H9 (cell line): ENCODE measurements around the gene CAMKK1. TPM values are rescaled to one million over a fixed set of nuclear protein-coding genes. Genes with fewer than 3 reads are reported as not detected.

ENCODE experiments used
- DNase-seq: peaks from one replicate; pipeline ENCODE4 v3.0.0-alpha.2; 2017
- H2AFZ ChIP-seq: one replicate; pipeline ENCODE4 v1.6.1; 2013; ENCODE audit warnings: mild to moderate bottlenecking, low read length, control low read depth, moderate library complexity
- H2AK5ac ChIP-seq: 2 replicates; pipeline ENCODE4 v1.6.1; 2013; ENCODE audit warnings: low read length, control low read depth, mixed read lengths; ENCODE audit not compliant: insufficient read length
- H2BK120ac ChIP-seq: one replicate; pipeline ENCODE4 v1.6.1; 2013; ENCODE audit warnings: low read depth, mild to moderate bottlenecking, low read length, control low read depth, inconsistent platforms; ENCODE audit not compliant: poor library complexity, severe bottlenecking
- H2BK12ac ChIP-seq: 2 replicates; pipeline ENCODE4 v1.6.1; 2013; ENCODE audit warnings: low read length, control low read depth, mixed read lengths, low read depth; ENCODE audit not compliant: insufficient read length
- H2BK15ac ChIP-seq: 2 replicates; pipeline ENCODE4 v1.6.1; 2013; ENCODE audit warnings: low read depth, low read length, control low read depth
- H2BK20ac ChIP-seq: one replicate; pipeline ENCODE4 v1.6.1; 2013; ENCODE audit warnings: low read depth, mild to moderate bottlenecking, low read length, control low read depth, inconsistent platforms; ENCODE audit not compliant: poor library complexity, severe bottlenecking
- H2BK5ac ChIP-seq: 2 replicates; pipeline ENCODE4 v1.6.1; 2013; ENCODE audit warnings: low read length, control low read depth, mixed read lengths; ENCODE audit not compliant: insufficient read length
- H3K14ac ChIP-seq: 2 replicates; pipeline ENCODE4 v1.6.1; 2013; ENCODE audit warnings: low read length, control low read depth; ENCODE audit not compliant: insufficient read depth
- H3K18ac ChIP-seq: 2 replicates; pipeline ENCODE4 v1.6.1; 2013; ENCODE audit warnings: low read depth, mild to moderate bottlenecking, mixed read lengths, low read length, control low read depth; ENCODE audit not compliant: insufficient read length
- H3K23ac ChIP-seq: 2 replicates; pipeline ENCODE4 v1.6.1; 2013; ENCODE audit warnings: low read length, control low read depth, mixed read lengths, low read depth; ENCODE audit not compliant: insufficient read length
- H3K23me2 ChIP-seq: 2 replicates; pipeline ENCODE4 v1.6.1; 2013; ENCODE audit warnings: low read depth, mild to moderate bottlenecking, mixed read lengths, low read length, control low read depth; ENCODE audit not compliant: insufficient read length, poor library complexity, severe bottlenecking
- H3K27ac ChIP-seq: 2 replicates; pipeline ENCODE4 v1.5.1; 2013; ENCODE audit warnings: low read length, control low read depth, mixed read lengths, low read depth; ENCODE audit not compliant: insufficient read length
- H3K27me3 ChIP-seq: 2 replicates; pipeline ENCODE4 v1.6.1; 2013; ENCODE audit warnings: low read length, control low read depth, inconsistent platforms; ENCODE audit not compliant: insufficient read depth
- H3K4ac ChIP-seq: 2 replicates; pipeline ENCODE4 v1.6.1; 2013; ENCODE audit warnings: low read depth, mild to moderate bottlenecking, control low read depth, inconsistent platforms, low read length, moderate library complexity
- H3K4me1 ChIP-seq: 2 replicates; pipeline ENCODE4 v1.6.1; 2013; ENCODE audit warnings: low read length, control low read depth, inconsistent platforms; ENCODE audit not compliant: insufficient read depth
- H3K4me2 ChIP-seq: 2 replicates; pipeline ENCODE4 v1.6.1; 2013; ENCODE audit warnings: low read length, control low read depth, mixed read lengths; ENCODE audit not compliant: insufficient read length, insufficient read depth
- H3K56ac ChIP-seq: 2 replicates; pipeline ENCODE4 v1.6.1; 2013; ENCODE audit warnings: low read depth, mild to moderate bottlenecking, mixed read lengths, low read length, control low read depth; ENCODE audit not compliant: insufficient read length
- H3K79me1 ChIP-seq: 2 replicates; pipeline ENCODE4 v1.6.1; 2013; ENCODE audit warnings: low read depth, mild to moderate bottlenecking, moderate library complexity, low read length, control low read depth, inconsistent platforms; ENCODE audit not compliant: insufficient read depth, poor library complexity, severe bottlenecking
- H3K79me2 ChIP-seq: 2 replicates; pipeline ENCODE4 v1.6.1; 2013; ENCODE audit warnings: low read length, control low read depth, inconsistent platforms; ENCODE audit not compliant: insufficient read depth
- H3K9ac ChIP-seq: 2 replicates; pipeline ENCODE4 v1.6.1; 2013; ENCODE audit warnings: low read length, control low read depth, mixed read lengths; ENCODE audit not compliant: insufficient read length; ENCODE audit errors: extremely low read depth
- H3K9me3 ChIP-seq: one replicate; pipeline ENCODE4 v1.6.1; 2013; ENCODE audit warnings: low read depth, low read length, inconsistent platforms; ENCODE audit not compliant: control insufficient read depth
- H3T11ph ChIP-seq: one replicate; pipeline ENCODE4 v1.6.1; 2013; ENCODE audit warnings: mild to moderate bottlenecking, low read length, control low read depth, inconsistent platforms
- H4K20me1 ChIP-seq: one replicate; pipeline ENCODE4 v1.6.1; 2013; ENCODE audit not compliant: control insufficient read depth, insufficient read length, insufficient read depth
- H4K5ac ChIP-seq: 2 replicates; pipeline ENCODE4 v1.6.1; 2013; ENCODE audit warnings: low read depth, mild to moderate bottlenecking, mixed read lengths, low read length, control low read depth; ENCODE audit not compliant: insufficient read length
- H4K8ac ChIP-seq: replicated peaks from 2 replicates; pipeline ENCODE4 v1.6.1; 2013; ENCODE audit warnings: low read length, control low read depth, mixed read lengths, low read depth; ENCODE audit not compliant: insufficient read length
- H4K91ac ChIP-seq: 2 replicates; pipeline ENCODE4 v1.6.1; 2013; ENCODE audit warnings: low read depth, mild to moderate bottlenecking, moderate library complexity, mixed read lengths, low read length, control low read depth; ENCODE audit not compliant: insufficient read length
- H3K27ac Mint-ChIP-seq, 3 experiments: 2 replicates in 2 of 3; 3 replicates in 1 of 3; pipeline ENCODE4 v1.8.0; 2020 to 2021; ENCODE audit warnings: mixed read lengths in 3 of 3, mild to moderate bottlenecking in 1 of 3, moderate library complexity in 1 of 3
- H3K27me3 Mint-ChIP-seq: 2 replicates; pipeline ENCODE4 v1.8.0; 2021; ENCODE audit warnings: low read depth, mild to moderate bottlenecking, moderate library complexity, mixed read lengths
- H3K36me3 Mint-ChIP-seq, 3 experiments: 2 replicates in 2 of 3; 3 replicates in 1 of 3; pipeline ENCODE4 v1.8.0; 2020 to 2021; ENCODE audit warnings: low read depth in 3 of 3, mixed read lengths in 3 of 3; ENCODE audit not compliant: insufficient read depth in 1 of 3
- H3K4me1 Mint-ChIP-seq, 2 experiments: 2 replicates each; pipeline ENCODE4 v1.8.0; 2020; ENCODE audit warnings: mixed read lengths in 2 of 2
- H3K4me3 Mint-ChIP-seq, 2 experiments: 2 replicates in 1 of 2; 3 replicates in 1 of 2; pipeline ENCODE4 v1.8.0; 2020 to 2021; ENCODE audit warnings: mild to moderate bottlenecking in 2 of 2, mixed read lengths in 2 of 2, moderate library complexity in 1 of 2
- H3K9me3 Mint-ChIP-seq, 2 experiments: 2 replicates in 1 of 2; 3 replicates in 1 of 2; pipeline ENCODE4 v1.8.0; 2020; ENCODE audit warnings: mild to moderate bottlenecking in 2 of 2, mixed read lengths in 2 of 2, moderate library complexity in 1 of 2
- WGBS: extraction: QIAGEN DNeasy Blood & Tissue Kit; methylation state at CpG from one replicate; pipeline ENCODE4 v1.1.7; 2013; ENCODE audit warnings: missing lambda C conversion rate, low lambda C conversion rate, mixed read lengths; ENCODE audit not compliant: insufficient read length; ENCODE audit errors: extremely low coverage; 5-methylcytosine and 5-hydroxymethylcytosine counted together
- total RNA-seq: library from RNA; stranded (reverse); gene quantifications from 2 replicates; pipeline ENCODE4 v1.2.1, GENCODE V29; 2021
- TF ChIP-seq, protein P1 (sequence below): fragments of 200-600 bp; sonication (generic); conservative IDR thresholded peaks from 3 replicates; pipeline ENCODE4 v1.8.0; 2021; ENCODE audit warnings: antibody characterized with exemption, mild to moderate bottlenecking

CAMKK1 gene
- total RNA-seq, 1 experiment from 2014 or later = 6.7 TPM

DNA sequence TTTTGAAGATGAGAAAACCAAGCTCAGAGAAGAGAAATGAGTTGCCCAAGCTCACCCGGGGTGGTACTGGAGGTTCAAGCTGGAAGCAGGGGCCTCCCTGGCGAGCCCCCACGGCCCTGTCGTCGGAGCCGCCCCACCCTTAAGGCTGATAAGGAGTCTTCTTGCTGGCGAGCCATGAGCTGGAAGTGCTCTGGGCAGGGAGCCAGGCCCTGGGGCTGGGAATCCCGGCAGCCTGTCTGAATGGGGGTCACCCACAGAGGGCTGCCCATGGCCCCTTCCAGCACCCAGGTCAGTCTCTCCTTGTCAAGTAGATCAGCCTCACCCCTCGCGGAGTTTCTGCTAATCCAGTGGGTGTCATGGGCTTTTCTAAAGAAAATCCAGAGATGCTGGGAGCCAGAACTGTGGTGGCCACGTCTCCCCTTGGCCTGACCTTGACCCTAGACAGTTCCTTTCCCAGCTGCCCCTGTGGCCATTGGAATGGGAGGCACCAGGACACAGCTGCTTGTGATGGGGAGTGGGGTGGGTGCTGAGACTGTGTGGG, 24.6 kb upstream of the CAMKK1 start:
- no peaks in the 10 kb centered on the region for H3K36me3 Mint-ChIP-seq
- Histone ChIP-seq H3K23ac (no peak overlapping the region), H3K23me2 (no peaks in the 10 kb centered on the region), H4K20me1 (no peaks in the 10 kb centered on the region), H3K56ac (no peak overlapping the region), H4K5ac (no peak overlapping the region), H2AK5ac (no peak overlapping the region), H4K91ac (no peak overlapping the region), H2BK15ac (no peak overlapping the region), H3K4ac (no peak overlapping the region), H2BK12ac (no peak overlapping the region), H3K18ac (no peak overlapping the region), H3K4me2 (no peak overlapping the region), H2BK20ac (no peak overlapping the region), H3K79me2 (no peaks in the 10 kb centered on the region), H2BK120ac (no peak overlapping the region), H3K27me3 (no peaks in the 10 kb centered on the region), H3K79me1 (no peaks in the 10 kb centered on the region), H3K9ac (no peak overlapping the region), H3K9me3 (no peaks in the 10 kb centered on the region), H3K27ac (no peak overlapping the region), H2BK5ac (no peak overlapping the region), H2AFZ (no peak overlapping the region), H3K14ac (no peak overlapping the region), H4K8ac (no peak overlapping the region), H3K4me1 (no peaks in the 10 kb centered on the region), H3T11ph (no peak overlapping the region)
- TF ChIP-seq, protein P1, sequence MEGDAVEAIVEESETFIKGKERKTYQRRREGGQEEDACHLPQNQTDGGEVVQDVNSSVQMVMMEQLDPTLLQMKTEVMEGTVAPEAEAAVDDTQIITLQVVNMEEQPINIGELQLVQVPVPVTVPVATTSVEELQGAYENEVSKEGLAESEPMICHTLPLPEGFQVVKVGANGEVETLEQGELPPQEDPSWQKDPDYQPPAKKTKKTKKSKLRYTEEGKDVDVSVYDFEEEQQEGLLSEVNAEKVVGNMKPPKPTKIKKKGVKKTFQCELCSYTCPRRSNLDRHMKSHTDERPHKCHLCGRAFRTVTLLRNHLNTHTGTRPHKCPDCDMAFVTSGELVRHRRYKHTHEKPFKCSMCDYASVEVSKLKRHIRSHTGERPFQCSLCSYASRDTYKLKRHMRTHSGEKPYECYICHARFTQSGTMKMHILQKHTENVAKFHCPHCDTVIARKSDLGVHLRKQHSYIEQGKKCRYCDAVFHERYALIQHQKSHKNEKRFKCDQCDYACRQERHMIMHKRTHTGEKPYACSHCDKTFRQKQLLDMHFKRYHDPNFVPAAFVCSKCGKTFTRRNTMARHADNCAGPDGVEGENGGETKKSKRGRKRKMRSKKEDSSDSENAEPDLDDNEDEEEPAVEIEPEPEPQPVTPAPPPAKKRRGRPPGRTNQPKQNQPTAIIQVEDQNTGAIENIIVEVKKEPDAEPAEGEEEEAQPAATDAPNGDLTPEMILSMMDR = no peak
- no peak for DNase-seq
- WGBS = no CpG with 5 or more reads among the region's 11 CpGs
- no peak overlapping the region for H3K4me3 Mint-ChIP-seq
- H3K27ac Mint-ChIP-seq = no peak overlapping the region
- H3K27me3 Mint-ChIP-seq = peaks cover 4% of the 10 kb centered on the region; the same call in 1 of the 2 replicates
- H3K9me3 Mint-ChIP-seq = peaks cover 0 to 3% of the 10 kb centered on the region in 2 experiments; a peak in 2 of 5 replicates
- H3K4me1 Mint-ChIP-seq = peaks cover 8 to 19% of the 10 kb centered on the region in 2 experiments; a peak in 3 of 4 replicates
